ENCODE results near the gene YJEFN3. TPM values are rescaled to one million over a fixed set of nuclear protein-coding genes. Genes with fewer than 3 reads are reported as not detected.

Gene YJEFN3
- total RNA-seq, 2 donors from 2014 or later, result 2.6 to 11.2 TPM

- ATAC-seq (no peak), DNase-seq (no peak)
- Histone ChIP-seq H3K27ac (no peak overlapping the region), H3K4me3 (no peak overlapping the region), H3K4me1 (no peaks in the 10 kb centered on the region), H3K27me3 (no peaks in the 10 kb centered on the region), H3K36me3 (replicated peaks in 1 of 2; ENCODE audit: insufficient read depth in 1 of 2, low read depth in 2 of 2) (peaks cover 0 to 3% of the 10 kb centered on the region in 2 donors), H3K9me3 (no peaks in the 10 kb centered on the region)
- intact Hi-C loops (cut with DNase I), result no loop called here
- no peak for TF ChIP-seq POLR2A (IDR thresholded peaks at IDR 0.05)
- no peak for TF ChIP-seq CTCF (IDR thresholded peaks at IDR 0.05)
- WGBS, 2 donors, result 88 to 100% methylated on average over 3 of the region's 3 CpGs
Measured at GRCh38 chr19:19523177-19523576, 5.5 kb upstream of the YJEFN3 start.

DNA sequence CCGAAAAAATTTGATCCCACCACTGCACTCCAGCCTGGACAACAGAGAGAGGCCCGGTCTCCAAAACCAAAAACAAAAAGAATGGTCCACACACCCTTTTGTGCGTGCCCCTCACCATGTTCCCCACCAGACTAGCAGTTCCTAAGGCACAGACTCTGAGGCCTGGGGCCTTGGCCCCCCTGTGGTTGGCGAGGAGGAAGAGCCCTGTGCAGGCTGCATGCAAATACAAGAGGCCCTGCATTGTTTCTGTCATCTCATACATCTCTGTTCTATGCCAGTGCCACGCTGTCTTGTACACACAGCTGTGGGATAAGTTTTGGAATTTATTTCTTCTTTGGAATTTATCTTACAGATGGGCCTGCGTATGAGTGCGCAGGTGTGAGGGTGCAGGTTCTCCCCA lies 4.7 kb upstream of the YJEFN3 start:
- no peaks in the 10 kb centered on the region for H3K9me3 ChIP-seq
- no peak overlapping the region for H3K4me3 ChIP-seq
- intact Hi-C loops (cut with DNase I), result no loop called here
- DNase-seq, result no peak
- TF ChIP-seq POLR2A (IDR thresholded peaks at IDR 0.05) (no peak), CTCF (IDR thresholded peaks at IDR 0.05) (no peak)
- no peak overlapping the region for H3K27ac ChIP-seq
- H3K27me3 ChIP-seq, result no peaks in the 10 kb centered on the region
- H3K4me1 ChIP-seq, result no peaks in the 10 kb centered on the region
- no peak for ATAC-seq
- WGBS, 2 donors, result 84 to 97% methylated on average over 7 of the region's 7 CpGs
- H3K36me3 ChIP-seq (replicated peaks in 1 of 2; ENCODE audit: insufficient read depth in 1 of 2, low read depth in 2 of 2), result peaks cover 0 to 3% of the 10 kb centered on the region in 2 donors

DNA sequence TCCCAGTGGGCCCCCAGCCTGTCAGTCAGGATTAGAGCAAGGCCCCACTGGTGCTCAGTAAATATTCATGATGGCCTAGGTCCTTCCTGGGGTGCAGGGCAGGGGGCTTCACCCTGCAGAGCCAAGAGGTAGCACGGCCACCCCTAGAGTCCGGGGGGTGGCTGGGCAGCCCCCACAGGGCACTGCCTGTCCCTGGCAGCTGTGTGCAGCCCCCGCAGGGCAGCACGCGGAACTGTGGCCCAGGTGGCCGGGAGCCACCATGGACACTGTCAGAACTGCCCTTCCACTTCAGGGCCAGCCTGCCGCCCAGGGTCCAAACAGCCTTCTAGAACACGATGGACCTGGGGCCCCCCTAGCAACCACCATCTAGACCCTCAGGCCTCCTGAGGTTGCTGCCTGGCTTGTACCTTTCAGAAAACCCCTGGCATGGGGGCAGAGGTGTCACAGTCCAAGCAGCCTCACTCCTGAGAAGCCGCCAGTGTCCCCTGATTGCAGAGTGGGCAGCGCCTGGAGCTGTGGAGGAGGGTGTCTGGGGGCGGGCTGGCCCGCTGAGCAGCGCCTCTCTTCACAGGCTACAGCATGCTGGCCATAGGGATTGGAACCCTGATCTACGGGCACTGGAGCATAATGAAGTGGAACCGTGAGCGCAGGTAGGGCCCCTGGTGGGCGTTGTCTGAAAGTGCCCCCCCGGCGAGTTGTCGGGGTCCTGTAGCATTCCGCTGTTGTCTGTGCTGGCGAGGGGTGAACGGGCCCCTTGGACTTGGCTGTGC lies 2.9 kb upstream of the YJEFN3 start:
- TF ChIP-seq CTCF (IDR thresholded peaks at IDR 0.05), result no peak
- no peak for TF ChIP-seq POLR2A (IDR thresholded peaks at IDR 0.05)
- Histone ChIP-seq H3K27me3 (no peaks in the 10 kb centered on the region), H3K9me3 (no peaks in the 10 kb centered on the region), H3K4me1 (no peaks in the 10 kb centered on the region), H3K27ac (no peak overlapping the region), H3K36me3 (replicated peaks in 1 of 2; ENCODE audit: insufficient read depth in 1 of 2, low read depth in 2 of 2) (peaks cover 0 to 3% of the 10 kb centered on the region in 2 donors), H3K4me3 (no peak overlapping the region)
- 70 to 87% methylated on average over 2 to 20 of the region's 23 CpGs for WGBS, 2 donors
- no peak for ATAC-seq
- no peak for DNase-seq
- intact Hi-C loops (cut with DNase I), result loop anchor here (5.0 kb wide), 1 partner anchor 122 kb away; no protein-coding TSS in a partner anchor

- Histone ChIP-seq H3K27me3 (no peaks in the 10 kb centered on the region), H3K4me3 (no peak overlapping the region), H3K4me1 (no peaks in the 10 kb centered on the region), H3K9me3 (no peaks in the 10 kb centered on the region), H3K27ac (no peak overlapping the region), H3K36me3 (replicated peaks in 1 of 2; ENCODE audit: insufficient read depth in 1 of 2, low read depth in 2 of 2) (peaks cover 0 to 3% of the 10 kb centered on the region in 2 donors)
- WGBS, 2 donors, result 87% methylated on average over 15 to 28 of the region's 28 CpGs
- TF ChIP-seq POLR2A (IDR thresholded peaks at IDR 0.05) (no peak), CTCF (IDR thresholded peaks at IDR 0.05) (no peak)
- intact Hi-C loops (cut with DNase I), result loop anchor here (5.0 kb wide), 1 partner anchor 121 kb away; no protein-coding TSS in a partner anchor
- DNase-seq (no peak), ATAC-seq (no peak)
Measured at GRCh38 chr19:19526581-19527370, 1.9 kb upstream of the YJEFN3 start.

Measured in body of pancreas (tissue), 4 donors.